ENCODE results near the gene PTTG1IP. TPM values are rescaled to one million over a fixed set of nuclear protein-coding genes. Genes with fewer than 3 reads are reported as not detected.
A peak's percentile ranks its signal among the peaks of the same experiment; 100 is the strongest.

The PTTG1IP gene
- total and polyA plus RNA-seq, 2 donors from 2014 or later, result 187 to 378 TPM

GRCh38 chr21:44818640-44819011 lies 54.9 kb downstream of the PTTG1IP start:
- peak in 2 of 5 donors; percentile 72 to 87 for DNase-seq
- peaks cover 0 to 9% (median 0%) of the 10 kb centered on the region in 3 donors for H3K4me1 ChIP-seq (ENCODE audit: control insufficient read depth in 2 of 3, insufficient read depth in 2 of 3, low read depth in 1 of 3, low read length in 3 of 3)
- H3K4me3 ChIP-seq (ENCODE audit: low read length in 3 of 3), result peak overlapping the region in 1 of 3 donors; percentile 72
- H3K27me3 ChIP-seq (ENCODE audit: control insufficient read depth, insufficient read depth, low read length), result no peaks in the 10 kb centered on the region
- H3K9me3 ChIP-seq (ENCODE audit: control insufficient read depth in 2 of 3, insufficient read depth in 1 of 3, low read length in 3 of 3), result peaks cover 0 to 13% (median 0%) of the 10 kb centered on the region in 3 donors
- H3K27ac ChIP-seq (ENCODE audit: low read depth in 2 of 2, low read length in 2 of 2), result no peak overlapping the region
- intact Hi-C loops (cut with DNase I), result no loop called here
- FAIRE-seq, result no peak
- H3K36me3 ChIP-seq (ENCODE audit: control insufficient read depth in 2 of 3, insufficient read depth in 3 of 3, low read length in 3 of 3), result no peaks in the 10 kb centered on the region
- H3K9ac ChIP-seq (ENCODE audit: low read length in 3 of 3), result peak overlapping the region in 1 of 3 donors; percentile 69
- no peak for TF ChIP-seq CTCF (IDR thresholded peaks at IDR 0.05; ENCODE audit: borderline replicate concordance, extremely low read depth, insufficient read depth)

- Histone ChIP-seq H3K4me1 (ENCODE audit: control insufficient read depth in 2 of 3, insufficient read depth in 2 of 3, low read depth in 1 of 3, low read length in 3 of 3) (peaks cover 0 to 9% (median 0%) of the 10 kb centered on the region in 3 donors), H3K27ac (ENCODE audit: low read depth in 2 of 2, low read length in 2 of 2) (peak within 1 kb of the TSS; percentile 71 to 83), H3K9ac (ENCODE audit: low read length in 3 of 3) (peak within 1 kb of the TSS in 2 of 3 donors; percentile 69), H3K27me3 (ENCODE audit: control insufficient read depth, insufficient read depth, low read length) (no peaks in the 10 kb centered on the region), H3K4me3 (ENCODE audit: low read length in 3 of 3) (peak within 1 kb of the TSS; percentile 26 to 72 (median 48)), H3K36me3 (ENCODE audit: control insufficient read depth in 2 of 3, insufficient read depth in 3 of 3, low read length in 3 of 3) (no peaks in the 10 kb centered on the region), H3K9me3 (ENCODE audit: control insufficient read depth in 2 of 3, insufficient read depth in 1 of 3, low read length in 3 of 3) (peaks cover 0 to 13% (median 0%) of the 10 kb centered on the region in 3 donors)
- TF ChIP-seq CTCF (IDR thresholded peaks at IDR 0.05; ENCODE audit: borderline replicate concordance, extremely low read depth, insufficient read depth), result no peak
- DNase-seq, result peak; percentile 78 to 95 (median 91)
- intact Hi-C loops (cut with DNase I), result no loop called here
- no peak for FAIRE-seq
Observed at GRCh38 chr21:44817914-44818639, 55.4 kb downstream of the PTTG1IP start, which contains the start of gene SUMO3. Gene SUMO3 (minus strand): TSS chr21:44818062. CDS start chr21:44817968, 94 bp downstream.

- FAIRE-seq (no peak), DNase-seq (peak; percentile 90 to 98 (median 94))
- H3K27ac ChIP-seq (ENCODE audit: low read depth in 2 of 2, low read length in 2 of 2), result peak overlapping the region; percentile 11 to 83
- H3K9ac ChIP-seq (ENCODE audit: low read length in 3 of 3), result no peak overlapping the region
- H3K36me3 ChIP-seq (ENCODE audit: control insufficient read depth in 2 of 3, insufficient read depth in 3 of 3, low read length in 3 of 3), result no peaks in the 10 kb centered on the region
- intact Hi-C loops (cut with DNase I), result no loop called here
- no peaks in the 10 kb centered on the region for H3K27me3 ChIP-seq (ENCODE audit: control insufficient read depth, insufficient read depth, low read length)
- peaks cover 0 to 13% (median 0%) of the 10 kb centered on the region in 3 donors for H3K9me3 ChIP-seq (ENCODE audit: control insufficient read depth in 2 of 3, insufficient read depth in 1 of 3, low read length in 3 of 3)
- peak overlapping the region; percentile 26 to 72 (median 44) for H3K4me3 ChIP-seq (ENCODE audit: low read length in 3 of 3)
- no peak for TF ChIP-seq CTCF (IDR thresholded peaks at IDR 0.05; ENCODE audit: borderline replicate concordance, extremely low read depth, insufficient read depth)
- H3K4me1 ChIP-seq (ENCODE audit: control insufficient read depth in 2 of 3, insufficient read depth in 2 of 3, low read depth in 1 of 3, low read length in 3 of 3), result peaks cover 0 to 9% (median 0%) of the 10 kb centered on the region in 3 donors
Observed at GRCh38 chr21:44817506-44817880, 56.0 kb downstream of the PTTG1IP start.
